Loucy (cell line): ENCODE data around the gene IFNG-AS1.

Experiments
- EZH2phosphoT487 ChIP-seq: fragments of 200-600 bp; IDR thresholded peaks from 2 replicates; pipeline ENCODE4 v1.6.1; 2018; ENCODE audit warnings: antibody characterized with exemption, mild to moderate bottlenecking, moderate library complexity, borderline replicate concordance
- TF ChIP-seq, protein P1 (sequence below): fragments of 200-600 bp; sonication (generic); conservative IDR thresholded peaks from 2 replicates; pipeline ENCODE4 v1.5.1; 2014; ENCODE audit warnings: mild to moderate bottlenecking, antibody characterized with exemption, low read length

DNA sequence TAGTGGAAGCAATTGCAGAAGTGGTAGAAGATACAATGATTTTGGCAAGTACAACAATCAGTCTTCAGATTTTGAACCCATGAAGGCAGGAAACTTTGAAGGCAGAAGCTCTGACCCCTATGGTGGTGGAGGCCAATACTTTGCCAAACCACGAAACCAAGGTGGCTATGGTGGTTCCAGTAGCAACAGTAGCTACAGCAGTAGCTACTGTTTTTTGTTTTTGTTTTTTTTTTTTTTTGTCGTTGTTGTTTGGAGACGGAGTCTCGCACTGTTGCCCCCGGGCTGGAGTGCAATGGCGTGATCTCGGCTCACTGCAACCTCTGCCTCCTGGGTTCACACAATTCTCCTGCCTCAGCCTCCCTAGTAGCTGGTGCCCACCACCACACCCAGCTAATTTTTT, 47.4 kb downstream of the IFNG-AS1 start:
- TF ChIP-seq, protein P1, sequence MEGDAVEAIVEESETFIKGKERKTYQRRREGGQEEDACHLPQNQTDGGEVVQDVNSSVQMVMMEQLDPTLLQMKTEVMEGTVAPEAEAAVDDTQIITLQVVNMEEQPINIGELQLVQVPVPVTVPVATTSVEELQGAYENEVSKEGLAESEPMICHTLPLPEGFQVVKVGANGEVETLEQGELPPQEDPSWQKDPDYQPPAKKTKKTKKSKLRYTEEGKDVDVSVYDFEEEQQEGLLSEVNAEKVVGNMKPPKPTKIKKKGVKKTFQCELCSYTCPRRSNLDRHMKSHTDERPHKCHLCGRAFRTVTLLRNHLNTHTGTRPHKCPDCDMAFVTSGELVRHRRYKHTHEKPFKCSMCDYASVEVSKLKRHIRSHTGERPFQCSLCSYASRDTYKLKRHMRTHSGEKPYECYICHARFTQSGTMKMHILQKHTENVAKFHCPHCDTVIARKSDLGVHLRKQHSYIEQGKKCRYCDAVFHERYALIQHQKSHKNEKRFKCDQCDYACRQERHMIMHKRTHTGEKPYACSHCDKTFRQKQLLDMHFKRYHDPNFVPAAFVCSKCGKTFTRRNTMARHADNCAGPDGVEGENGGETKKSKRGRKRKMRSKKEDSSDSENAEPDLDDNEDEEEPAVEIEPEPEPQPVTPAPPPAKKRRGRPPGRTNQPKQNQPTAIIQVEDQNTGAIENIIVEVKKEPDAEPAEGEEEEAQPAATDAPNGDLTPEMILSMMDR, result no peak
- TF ChIP-seq EZH2phosphoT487, result no peak
